HepG2 (cell line): ENCODE measurements around the gene FBN3. TPM values are rescaled to one million over a fixed set of nuclear protein-coding genes. Genes with fewer than 3 reads are reported as not detected.
A peak's percentile ranks its signal among the peaks of the same experiment; 100 is the strongest.

ENCODE experiments used
- BHLHE40 ChIP-seq: IDR thresholded peaks from 2 replicates; pipeline ENCODE4 v1.6.1; 2011; ENCODE audit warnings: low read length, improper control_type of control experiment
- CBX5 ChIP-seq: sonication (generic); formaldehyde crosslinking; IDR thresholded peaks from 2 replicates; pipeline ENCODE4 v1.4.0; 2020; ENCODE audit warnings: missing genetic modification reagents, borderline replicate concordance
- FOXP1 ChIP-seq, 2 experiments: fragments of 450-650 bp in 1 of 2; IDR thresholded peaks; 2 replicates each; pipeline ENCODE4 v1.6.1; 2017 to 2018; ENCODE audit warnings: antibody characterized with exemption in 1 of 2
- GATAD1 ChIP-seq: IDR thresholded peaks from 2 replicates; pipeline ENCODE4 v1.6.1; 2016; ENCODE audit warnings: missing genetic modification reagents, missing compliant biosample characterization
- HDAC1 ChIP-seq: sonication (generic); formaldehyde crosslinking; IDR thresholded peaks from 2 replicates; pipeline ENCODE4 v1.5.1; 2020; ENCODE audit warnings: mild to moderate bottlenecking, missing genetic modification reagents
- HMG20A ChIP-seq: IDR thresholded peaks from 2 replicates; pipeline ENCODE4 v1.6.1; 2016; ENCODE audit warnings: borderline replicate concordance
- HNRNPLL ChIP-seq: fragments of 200-400 bp; formaldehyde crosslinking; IDR thresholded peaks from 2 replicates; pipeline ENCODE4 v1.6.1; 2017; ENCODE audit warnings: mild to moderate bottlenecking, low read depth, low read length; ENCODE audit not compliant: poor library complexity, severe bottlenecking
- KAT2B ChIP-seq: fragments of 150-350 bp; IDR thresholded peaks from 2 replicates; pipeline ENCODE4 v1.6.1; 2014; ENCODE audit warnings: low read depth, low read length, borderline replicate concordance
- KDM2A ChIP-seq: sonication (generic); formaldehyde crosslinking; IDR thresholded peaks from 2 replicates; pipeline ENCODE4 v1.4.0; 2020; ENCODE audit warnings: low read depth, missing genetic modification reagents, borderline replicate concordance
- MYC ChIP-seq: sonication (generic); formaldehyde crosslinking; IDR thresholded peaks from 2 replicates; pipeline ENCODE4 v1.9.0; 2021; ENCODE audit warnings: missing genetic modification reagents, borderline replicate concordance
- PAF1 ChIP-seq: IDR thresholded peaks from 2 replicates; pipeline ENCODE4 v1.6.1; 2016; ENCODE audit warnings: missing genetic modification reagents, missing compliant biosample characterization
- RBFOX2 ChIP-seq: fragments of 200-400 bp; formaldehyde crosslinking; IDR thresholded peaks from 2 replicates; pipeline ENCODE4 v1.6.1; 2017; ENCODE audit warnings: low read depth, mild to moderate bottlenecking, low read length
- TGIF2 ChIP-seq: IDR thresholded peaks from 2 replicates; pipeline ENCODE4 v1.6.1; 2016; ENCODE audit warnings: control low read depth, missing compliant biosample characterization
- THAP11 ChIP-seq: IDR thresholded peaks from 2 replicates; pipeline ENCODE4 v1.6.1; 2016; ENCODE audit warnings: missing biosample characterization, missing genetic modification reagents
- THYN1 ChIP-seq: sonication (generic); formaldehyde crosslinking; IDR thresholded peaks from 2 replicates; pipeline ENCODE4 v1.8.1; 2023; ENCODE audit warnings: low read depth, mild to moderate bottlenecking, moderate library complexity, missing genetic modification reagents, borderline replicate concordance
- ZNF274 ChIP-seq: sonication (generic); formaldehyde crosslinking; IDR thresholded peaks from 2 replicates; pipeline ENCODE4 v1.5.1; 2020; ENCODE audit warnings: mild to moderate bottlenecking, missing genetic modification reagents
- ZNF598 ChIP-seq: sonication (generic); formaldehyde crosslinking; IDR thresholded peaks from 2 replicates; pipeline ENCODE4 v1.5.1; 2020; ENCODE audit warnings: mild to moderate bottlenecking, missing genetic modification reagents, borderline replicate concordance
- ZSCAN9 ChIP-seq: IDR thresholded peaks from 2 replicates; pipeline ENCODE4 v1.6.1; 2016; ENCODE audit warnings: borderline replicate concordance
- polyA plus RNA-seq, 8 experiments: library from polyadenylated mRNA; depleted of rRNA in 3 of 8; stranded (reverse) in 7 of 8; unstranded in 1 of 8; fragments of >200 nt; fragmentation: Illumina TruSeq in 4 of 8; extraction: Trizol in 4 of 8; gene quantifications; 2 replicates each; pipeline versions ENCODE4 v1.2.1 to v1.2.3, GENCODE V29; 2011 to 2016; ENCODE audit warnings: low read depth in 4 of 8, missing spikeins in 1 of 8, mixed read lengths in 1 of 8; ENCODE audit not compliant: insufficient read depth in 1 of 8
- total RNA-seq, 5 experiments: library from RNA; depleted of rRNA; stranded (reverse); fragments of >200 nt; fragmentation: Illumina TruSeq; extraction: Trizol; gene quantifications; 2 replicates each; pipeline ENCODE4 v1.2.3, GENCODE V29; 2016; ENCODE audit warnings: low read depth in 1 of 5
- TF ChIP-seq, protein P1 (sequence below): sonication (generic); formaldehyde crosslinking; IDR thresholded peaks from 2 replicates; pipeline ENCODE4 v1.5.0; 2020; ENCODE audit warnings: mild to moderate bottlenecking, missing genetic modification reagents
- TF ChIP-seq, protein P2 (sequence below): sonication (generic); formaldehyde crosslinking; IDR thresholded peaks from 2 replicates; pipeline ENCODE4 v1.4.0; 2020; ENCODE audit warnings: missing genetic modification reagents
- TF ChIP-seq, protein P3 (sequence below): sonication (generic); IDR thresholded peaks from 2 replicates; pipeline ENCODE4 v1.6.1; 2016; ENCODE audit warnings: low read depth, borderline replicate concordance
- TF ChIP-seq, protein P4 (sequence below): IDR thresholded peaks from 2 replicates; pipeline ENCODE4 v1.6.1; 2016; ENCODE audit warnings: low read depth, control low read depth
- TF ChIP-seq, protein P5 (sequence below): sonication (generic); formaldehyde crosslinking; IDR thresholded peaks from 2 replicates; pipeline ENCODE4 v1.8.0; 2023; ENCODE audit warnings: mild to moderate bottlenecking, missing genetic modification reagents

Gene FBN3
- total and polyA plus RNA-seq, 2 of the 13 experiments (the other 11 are each of a cell fraction or from before 2014, with no cell fraction given): 0.20 to 1.3 TPM

DNA sequence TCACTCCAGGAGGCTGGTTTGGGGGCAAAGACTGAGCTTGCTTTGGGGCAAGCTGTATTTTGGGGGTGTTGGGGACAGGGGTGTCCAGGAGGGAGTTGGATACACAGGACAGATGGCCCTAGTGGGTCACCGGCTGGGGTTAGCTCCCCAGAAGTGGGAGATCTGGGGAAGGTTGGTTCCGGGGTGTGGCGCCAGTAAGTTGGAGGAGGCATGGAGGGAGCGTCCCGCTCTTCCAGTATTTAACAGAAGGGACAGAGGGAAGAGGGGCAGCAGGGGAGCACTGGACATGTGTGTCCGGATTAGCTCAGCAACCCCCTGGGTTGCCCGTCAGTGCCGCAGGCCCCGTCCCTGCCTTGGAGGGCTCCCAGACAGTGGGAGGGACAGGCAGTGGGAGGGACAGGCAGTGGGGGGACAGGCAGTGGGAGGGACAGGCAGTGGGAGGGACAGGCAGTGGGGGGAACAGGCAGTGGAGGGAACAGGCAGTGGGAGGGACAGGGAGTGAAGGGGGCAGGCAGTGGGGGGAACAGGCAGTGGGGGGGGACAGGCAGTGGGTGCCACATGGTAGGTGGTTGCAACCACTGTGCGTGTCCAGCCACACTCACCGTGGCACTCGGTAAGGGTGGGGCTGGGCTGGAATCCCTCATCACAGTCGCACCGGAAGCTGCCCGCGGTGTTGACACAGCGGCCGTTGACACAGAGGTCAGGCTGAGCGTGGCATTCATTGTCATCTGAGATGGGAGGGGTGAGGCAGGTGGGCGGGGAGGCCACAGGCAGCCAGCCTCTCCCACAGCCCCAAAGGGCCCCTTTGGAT lies 63.6 kb downstream of the FBN3 start (continued):
- TF ChIP-seq, protein P1, sequence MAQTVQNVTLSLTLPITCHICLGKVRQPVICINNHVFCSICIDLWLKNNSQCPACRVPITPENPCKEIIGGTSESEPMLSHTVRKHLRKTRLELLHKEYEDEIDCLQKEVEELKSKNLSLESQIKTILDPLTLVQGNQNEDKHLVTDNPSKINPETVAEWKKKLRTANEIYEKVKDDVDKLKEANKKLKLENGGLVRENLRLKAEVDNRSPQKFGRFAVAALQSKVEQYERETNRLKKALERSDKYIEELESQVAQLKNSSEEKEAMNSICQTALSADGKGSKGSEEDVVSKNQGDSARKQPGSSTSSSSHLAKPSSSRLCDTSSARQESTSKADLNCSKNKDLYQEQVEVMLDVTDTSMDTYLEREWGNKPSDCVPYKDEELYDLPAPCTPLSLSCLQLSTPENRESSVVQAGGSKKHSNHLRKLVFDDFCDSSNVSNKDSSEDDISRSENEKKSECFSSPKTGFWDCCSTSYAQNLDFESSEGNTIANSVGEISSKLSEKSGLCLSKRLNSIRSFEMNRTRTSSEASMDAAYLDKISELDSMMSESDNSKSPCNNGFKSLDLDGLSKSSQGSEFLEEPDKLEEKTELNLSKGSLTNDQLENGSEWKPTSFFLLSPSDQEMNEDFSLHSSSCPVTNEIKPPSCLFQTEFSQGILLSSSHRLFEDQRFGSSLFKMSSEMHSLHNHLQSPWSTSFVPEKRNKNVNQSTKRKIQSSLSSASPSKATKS (CRISPR knock-in tag): no peak
- TF ChIP-seq CBX5: peak; percentile 66; the same call in 1 of the 2 replicates
- peak; percentile 44 for TF ChIP-seq BHLHE40
- peak; percentile 37; the same call in 1 of the 2 replicates for TF ChIP-seq HDAC1 (CRISPR knock-in tag)
- TF ChIP-seq, protein P2, sequence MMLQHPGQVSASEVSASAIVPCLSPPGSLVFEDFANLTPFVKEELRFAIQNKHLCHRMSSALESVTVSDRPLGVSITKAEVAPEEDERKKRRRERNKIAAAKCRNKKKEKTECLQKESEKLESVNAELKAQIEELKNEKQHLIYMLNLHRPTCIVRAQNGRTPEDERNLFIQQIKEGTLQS (CRISPR knock-in tag): peak; percentile 37; the same call in 1 of the 2 replicates
- peak; percentile 71; the same call in 1 of the 2 replicates for TF ChIP-seq HMG20A (CRISPR knock-in tag)
- TF ChIP-seq ZNF274 (CRISPR knock-in tag): no peak
- TF ChIP-seq KAT2B: no peak
- no peak for TF ChIP-seq PAF1
- TF ChIP-seq, protein P3, sequence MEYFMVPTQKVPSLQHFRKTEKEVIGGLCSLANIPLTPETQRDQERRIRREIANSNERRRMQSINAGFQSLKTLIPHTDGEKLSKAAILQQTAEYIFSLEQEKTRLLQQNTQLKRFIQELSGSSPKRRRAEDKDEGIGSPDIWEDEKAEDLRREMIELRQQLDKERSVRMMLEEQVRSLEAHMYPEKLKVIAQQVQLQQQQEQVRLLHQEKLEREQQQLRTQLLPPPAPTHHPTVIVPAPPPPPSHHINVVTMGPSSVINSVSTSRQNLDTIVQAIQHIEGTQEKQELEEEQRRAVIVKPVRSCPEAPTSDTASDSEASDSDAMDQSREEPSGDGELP: peak; percentile 81
- TF ChIP-seq HNRNPLL: peak; percentile 17
- TF ChIP-seq RBFOX2: peak; percentile 40; the same call in 1 of the 2 replicates
- peak; percentile 6; the same call in 1 of the 2 replicates for TF ChIP-seq ZNF598 (CRISPR knock-in tag)
- peak; percentile 76 for TF ChIP-seq GATAD1
- TF ChIP-seq, protein P4, sequence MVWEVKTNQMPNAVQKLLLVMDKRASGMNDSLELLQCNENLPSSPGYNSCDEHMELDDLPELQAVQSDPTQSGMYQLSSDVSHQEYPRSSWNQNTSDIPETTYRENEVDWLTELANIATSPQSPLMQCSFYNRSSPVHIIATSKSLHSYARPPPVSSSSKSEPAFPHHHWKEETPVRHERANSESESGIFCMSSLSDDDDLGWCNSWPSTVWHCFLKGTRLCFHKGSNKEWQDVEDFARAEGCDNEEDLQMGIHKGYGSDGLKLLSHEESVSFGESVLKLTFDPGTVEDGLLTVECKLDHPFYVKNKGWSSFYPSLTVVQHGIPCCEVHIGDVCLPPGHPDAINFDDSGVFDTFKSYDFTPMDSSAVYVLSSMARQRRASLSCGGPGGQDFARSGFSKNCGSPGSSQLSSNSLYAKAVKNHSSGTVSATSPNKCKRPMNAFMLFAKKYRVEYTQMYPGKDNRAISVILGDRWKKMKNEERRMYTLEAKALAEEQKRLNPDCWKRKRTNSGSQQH: peak; percentile 68; the same call in 1 of the 2 replicates
- TF ChIP-seq THAP11 (CRISPR knock-in tag): peak; percentile 63
- no peak for TF ChIP-seq THYN1 (CRISPR knock-in tag)
- TF ChIP-seq MYC: peak; percentile 83; the same call in 1 of the 2 replicates
- TF ChIP-seq, protein P5, sequence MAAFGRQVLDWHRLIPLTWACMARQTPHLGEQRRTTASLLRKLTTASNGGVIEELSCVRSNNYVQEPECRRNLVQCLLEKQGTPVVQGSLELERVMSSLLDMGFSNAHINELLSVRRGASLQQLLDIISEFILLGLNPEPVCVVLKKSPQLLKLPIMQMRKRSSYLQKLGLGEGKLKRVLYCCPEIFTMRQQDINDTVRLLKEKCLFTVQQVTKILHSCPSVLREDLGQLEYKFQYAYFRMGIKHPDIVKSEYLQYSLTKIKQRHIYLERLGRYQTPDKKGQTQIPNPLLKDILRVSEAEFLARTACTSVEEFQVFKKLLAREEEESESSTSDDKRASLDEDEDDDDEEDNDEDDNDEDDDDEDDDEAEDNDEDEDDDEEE (CRISPR knock-in tag): peak; percentile 34; the same call in 1 of the 2 replicates
- TF ChIP-seq KDM2A: peak; percentile 84
- no peak for TF ChIP-seq ZSCAN9 (CRISPR knock-in tag)
- TF ChIP-seq FOXP1 (IDR thresholded peaks at IDR 0.05): no peak
- peak; percentile 80; the same call in 1 of the 2 replicates for TF ChIP-seq FOXP1 (CRISPR knock-in tag; IDR thresholded peaks at IDR 0.05)
- TF ChIP-seq TGIF2 (CRISPR knock-in tag): peak; percentile 89
